Spleen (tissue), 11 donors: Measurements from ENCODE around the gene RGMA. TPM values are rescaled to one million over a fixed set of nuclear protein-coding genes. Genes with fewer than 3 reads are reported as not detected.

Experiments used
- DNase-seq: peaks from one replicate; pipeline ENCODE4 v3.0.0-alpha.2; 2020
- H3K27ac ChIP-seq, 8 donors: fragments of 200-600 bp; sonication (generic) in 7 of 8; 1 replicate in 4 of 8; 2 replicates in 4 of 8; pipeline versions ENCODE4 v1.5.0 to v1.8.0; 2016 to 2021; ENCODE audit warnings: inconsistent platforms in 4 of 8, mild to moderate bottlenecking in 4 of 8, moderate library complexity in 1 of 8
- H3K27me3 ChIP-seq, 7 donors: fragments of 200-600 bp; sonication (generic) in 6 of 7; replicated peaks in 1 of 7; 1 replicate in 4 of 7; 2 replicates in 3 of 7; pipeline versions ENCODE4 v1.5.0 to v1.8.0; 2016 to 2021; ENCODE audit warnings: inconsistent platforms in 3 of 7, mild to moderate bottlenecking in 1 of 7
- H3K36me3 ChIP-seq, 6 donors: fragments of 200-600 bp; sonication (generic) in 5 of 6; 1 replicate in 4 of 6; 2 replicates in 2 of 6; pipeline versions ENCODE4 v1.5.0 to v1.8.0; 2016 to 2021; ENCODE audit warnings: inconsistent platforms in 2 of 6
- H3K4me1 ChIP-seq, 6 donors: fragments of 200-600 bp; sonication (generic) in 5 of 6; 1 replicate in 3 of 6; 2 replicates in 3 of 6; pipeline versions ENCODE4 v1.5.0 to v1.8.0; 2016 to 2021; ENCODE audit warnings: inconsistent platforms in 3 of 6
- H3K4me3 ChIP-seq, 8 donors: fragments of 200-600 bp; sonication (generic) in 7 of 8; 1 replicate in 4 of 8; 2 replicates in 4 of 8; pipeline versions ENCODE4 v1.5.0 to v1.8.0; 2016 to 2021; ENCODE audit warnings: inconsistent platforms in 4 of 8, mild to moderate bottlenecking in 4 of 8, moderate library complexity in 2 of 8
- H3K9me3 ChIP-seq, 8 donors: fragments of 200-600 bp; sonication (generic) in 7 of 8; 1 replicate in 4 of 8; 2 replicates in 4 of 8; pipeline versions ENCODE4 v1.5.0 to v1.8.0; 2016 to 2021; ENCODE audit warnings: inconsistent platforms in 4 of 8
- POLR2A ChIP-seq, 3 donors: fragments of 450-650 bp; IDR thresholded peaks; one replicate each; pipeline ENCODE4 v1.5.1; 2017; ENCODE audit warnings: antibody characterized with exemption in 3 of 3, mild to moderate bottlenecking in 1 of 3
- POLR2AphosphoS5 ChIP-seq, 3 donors: sonication (generic); formaldehyde crosslinking; IDR thresholded peaks; one replicate each; pipeline ENCODE4 v1.5.1; 2017; ENCODE audit warnings: antibody characterized with exemption in 3 of 3
- WGBS, 5 donors: extraction: QIAGEN DNeasy Blood & Tissue Kit in 3 of 5; methylation state at CpG; one replicate each; pipeline versions ENCODE4 v1.1.5 to v1.1.7; 2013 to 2018; 5-methylcytosine and 5-hydroxymethylcytosine counted together
- intact Hi-C: fragments of 100-400 bp; cut with DNase I; formaldehyde crosslinking; loops from one replicate; pipeline ENCODE4 v1.15.0; 2023; ENCODE audit warnings: low total_unique reads
- polyA plus RNA-seq, 3 donors: library from polyadenylated mRNA; stranded (reverse); fragments of 200-250 nt; gene quantifications; one replicate each; pipeline ENCODE4 v1.2.1, GENCODE V29; 2013
- total RNA-seq, 7 donors: library from RNA; depleted of rRNA in 3 of 7; stranded (reverse); fragments of >200 nt in 3 of 7; fragmentation: NEBNext Ultra II Directional in 4 of 7; extraction: Animal tissue kit (Norgen Biotek cat#: 25700) in 4 of 7; gene quantifications; one replicate each; pipeline versions ENCODE4 v1.1.0 to v1.2.1, GENCODE V29; 2016 to 2021
- TF ChIP-seq, protein P1 (sequence below), 11 experiments: fragments of 200-600 bp in 7 of 11; fragments of 450-650 bp in 4 of 11; sonication (generic) in 4 of 11; IDR thresholded peaks in 8 of 11; conservative IDR thresholded peaks in 3 of 11; 1 replicate in 7 of 11; 2 replicates in 4 of 11; pipeline versions ENCODE4 v1.4.0 to v1.8.0; 2016 to 2021; ENCODE audit warnings: antibody characterized with exemption in 11 of 11, inconsistent platforms in 4 of 11, mild to moderate bottlenecking in 1 of 11
- donor health status: healthy with polysubstance abuse.
- donor health status: DM: no; HTN: no; CAD: no; lungs with moderate emphysema.
- donor health status: DM: no; HTN: no; CAD: no.
- donor health status: Bipolar disorder and iron deficiency.
- donor health status: healthy.
- donor health status: DM: no; HTN: no; CAD: no.
- donor health status: DM: yes; HTN: yes; CAD: no.

RGMA gene
- total and polyA plus RNA-seq, 10 donors: 0.37 to 3.1 (median 1.2) TPM

DNA sequence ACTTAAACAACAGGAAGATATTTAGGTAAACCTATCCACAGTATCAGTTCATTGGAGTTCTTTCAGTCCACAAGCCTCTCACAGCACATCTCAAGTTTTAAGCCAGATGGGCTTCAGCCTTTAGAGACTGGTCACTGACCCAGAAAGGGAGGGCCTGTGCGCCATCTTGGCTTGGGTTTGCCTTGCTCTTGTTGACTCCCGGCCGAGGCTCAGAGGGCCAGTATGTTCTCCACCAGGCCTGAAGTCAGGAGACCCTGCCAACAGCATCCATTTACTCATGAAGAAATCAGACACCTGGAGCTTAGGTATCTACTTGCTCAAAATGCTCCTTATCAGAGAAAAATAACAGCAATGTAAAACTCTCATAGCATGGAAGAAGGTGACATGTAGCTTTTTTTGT, 6.2 kb downstream of the RGMA start:
- 92 to 100% (median 99%) methylated on average over 3 of the region's 3 CpGs for WGBS, 5 donors
- peaks cover 0 to 7% (median 5%) of the 10 kb centered on the region in 6 donors for H3K4me1 ChIP-seq
- no peaks in the 10 kb centered on the region for H3K36me3 ChIP-seq
- intact Hi-C loops: no loop called here
- DNase-seq: no peak
- H3K27me3 ChIP-seq: peaks cover 0 to 73% (median 30%) of the 10 kb centered on the region in 7 donors
- H3K27ac ChIP-seq: no peak overlapping the region
- no peaks in the 10 kb centered on the region for H3K9me3 ChIP-seq
- no peak overlapping the region for H3K4me3 ChIP-seq
- TF ChIP-seq POLR2A (IDR thresholded peaks at IDR 0.05): no peak

DNA sequence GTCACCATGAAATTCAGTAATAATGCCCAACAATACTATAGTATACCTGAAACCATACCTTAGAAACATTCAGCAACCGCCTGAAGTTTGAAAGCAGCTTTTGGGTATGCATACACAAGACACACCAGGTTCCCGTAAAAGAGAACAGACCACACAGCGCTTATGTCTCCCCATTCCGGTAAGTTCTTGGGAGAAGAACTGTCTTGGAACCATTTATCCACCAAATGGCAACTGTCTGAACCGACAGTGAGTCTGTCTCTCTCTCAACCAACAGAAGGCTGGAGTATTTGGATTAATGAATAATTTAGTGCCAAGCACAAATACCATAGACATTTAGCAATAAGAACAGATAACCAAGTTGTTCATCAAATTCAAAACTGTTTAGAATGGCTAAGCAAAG, 7.6 kb downstream of the RGMA start:
- intact Hi-C loops: no loop called here
- H3K27me3 ChIP-seq: peaks cover 0 to 70% (median 15%) of the 10 kb centered on the region in 7 donors
- no peak overlapping the region for H3K4me3 ChIP-seq
- WGBS, 5 donors: 86 to 95% (median 94%) methylated on average over 5 of the region's 5 CpGs
- no peaks in the 10 kb centered on the region for H3K9me3 ChIP-seq
- TF ChIP-seq, protein P1, sequence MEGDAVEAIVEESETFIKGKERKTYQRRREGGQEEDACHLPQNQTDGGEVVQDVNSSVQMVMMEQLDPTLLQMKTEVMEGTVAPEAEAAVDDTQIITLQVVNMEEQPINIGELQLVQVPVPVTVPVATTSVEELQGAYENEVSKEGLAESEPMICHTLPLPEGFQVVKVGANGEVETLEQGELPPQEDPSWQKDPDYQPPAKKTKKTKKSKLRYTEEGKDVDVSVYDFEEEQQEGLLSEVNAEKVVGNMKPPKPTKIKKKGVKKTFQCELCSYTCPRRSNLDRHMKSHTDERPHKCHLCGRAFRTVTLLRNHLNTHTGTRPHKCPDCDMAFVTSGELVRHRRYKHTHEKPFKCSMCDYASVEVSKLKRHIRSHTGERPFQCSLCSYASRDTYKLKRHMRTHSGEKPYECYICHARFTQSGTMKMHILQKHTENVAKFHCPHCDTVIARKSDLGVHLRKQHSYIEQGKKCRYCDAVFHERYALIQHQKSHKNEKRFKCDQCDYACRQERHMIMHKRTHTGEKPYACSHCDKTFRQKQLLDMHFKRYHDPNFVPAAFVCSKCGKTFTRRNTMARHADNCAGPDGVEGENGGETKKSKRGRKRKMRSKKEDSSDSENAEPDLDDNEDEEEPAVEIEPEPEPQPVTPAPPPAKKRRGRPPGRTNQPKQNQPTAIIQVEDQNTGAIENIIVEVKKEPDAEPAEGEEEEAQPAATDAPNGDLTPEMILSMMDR (IDR thresholded peaks at IDR 0.05 in 8 of 11, conservative IDR thresholded peaks at IDR 0.05 in 3 of 11): no peak
- no peaks in the 10 kb centered on the region for H3K36me3 ChIP-seq
- no peaks in the 10 kb centered on the region for H3K4me1 ChIP-seq
- DNase-seq: no peak
- no peak overlapping the region for H3K27ac ChIP-seq

DNA sequence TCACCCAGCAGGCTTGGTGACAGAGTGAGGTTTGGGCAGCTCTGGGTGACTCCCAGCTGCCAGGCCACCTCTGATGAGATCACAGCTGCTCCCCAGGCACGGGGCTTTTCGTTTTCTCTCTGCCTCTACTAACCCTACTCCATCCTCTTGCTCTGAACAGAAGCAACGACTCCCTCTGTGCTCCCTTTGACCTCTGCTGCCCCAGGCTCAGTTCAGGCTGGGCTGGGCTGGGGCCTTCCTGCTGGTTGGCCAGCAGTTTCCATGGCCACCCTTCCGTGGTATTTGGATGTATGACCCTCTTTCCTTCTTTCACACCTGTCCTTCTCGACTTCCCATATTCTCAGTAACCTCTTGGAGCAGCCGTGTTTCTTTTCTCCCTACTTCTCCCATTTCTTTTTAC, 8.6 kb downstream of the RGMA start:
- 56 to 76% (median 69%) methylated on average over 6 of the region's 6 CpGs for WGBS, 5 donors
- H3K4me3 ChIP-seq: no peak overlapping the region
- TF ChIP-seq, protein P1 (IDR thresholded peaks at IDR 0.05 in 8 of 11, conservative IDR thresholded peaks at IDR 0.05 in 3 of 11): no peak
- TF ChIP-seq POLR2AphosphoS5 (IDR thresholded peaks at IDR 0.05): no peak
- TF ChIP-seq POLR2A (IDR thresholded peaks at IDR 0.05): no peak
- intact Hi-C loops: no loop called here
- no peaks in the 10 kb centered on the region for H3K4me1 ChIP-seq
- H3K36me3 ChIP-seq: no peaks in the 10 kb centered on the region
- H3K27ac ChIP-seq: no peak overlapping the region
- H3K27me3 ChIP-seq: peaks cover 0 to 64% (median 5%) of the 10 kb centered on the region in 7 donors
- no peaks in the 10 kb centered on the region for H3K9me3 ChIP-seq
- DNase-seq: no peak

GRCh38 chr15:93076875-93077274, 12.1 kb downstream of the RGMA start:
- DNase-seq: no peak
- 82 to 89% (median 87%) methylated on average over 5 of the region's 5 CpGs for WGBS, 5 donors
- intact Hi-C loops: no loop called here

More at GRCh38 chr15:93076875-93077274, 12.1 kb downstream of the RGMA start:
- H3K36me3 ChIP-seq: no peaks in the 10 kb centered on the region
- TF ChIP-seq POLR2A (IDR thresholded peaks at IDR 0.05) (no peak), POLR2AphosphoS5 (IDR thresholded peaks at IDR 0.05) (no peak)
- TF ChIP-seq, protein P1 (IDR thresholded peaks at IDR 0.05 in 8 of 11, conservative IDR thresholded peaks at IDR 0.05 in 3 of 11): no peak
- H3K27ac ChIP-seq: no peak overlapping the region
- no peaks in the 10 kb centered on the region for H3K9me3 ChIP-seq
- no peak overlapping the region for H3K4me3 ChIP-seq
- peaks cover 0 to 83% (median 24%) of the 10 kb centered on the region in 7 donors for H3K27me3 ChIP-seq
- peaks cover 3 to 21% (median 18%) of the 10 kb centered on the region in 6 donors for H3K4me1 ChIP-seq
